HepG2 (cell line): Measurements from ENCODE around the gene MED1. TPM values are rescaled to one million over a fixed set of nuclear protein-coding genes. Genes with fewer than 3 reads are reported as not detected.

Experiments used
- AHR ChIP-seq: IDR thresholded peaks from 2 replicates; pipeline ENCODE4 v1.6.1; 2018; ENCODE audit warnings: missing genetic modification reagents, missing compliant biosample characterization
- ARHGAP35 ChIP-seq: sonication (generic); formaldehyde crosslinking; IDR thresholded peaks from 2 replicates; pipeline ENCODE4 v1.9.0; 2022; ENCODE audit warnings: mild to moderate bottlenecking, inconsistent platforms, moderate library complexity, missing genetic modification reagents, borderline replicate concordance
- MAFG ChIP-seq: sonication (generic); formaldehyde crosslinking; IDR thresholded peaks from 2 replicates; pipeline ENCODE4 v1.5.1; 2020; ENCODE audit warnings: mild to moderate bottlenecking, missing genetic modification reagents
- MBD4 ChIP-seq: IDR thresholded peaks from 2 replicates; pipeline ENCODE4 v1.6.1; 2012; ENCODE audit warnings: low read length, inconsistent platforms, borderline replicate concordance
- MEIS2 ChIP-seq: sonication (generic); formaldehyde crosslinking; IDR thresholded peaks from 2 replicates; pipeline ENCODE4 v1.9.0; 2021; ENCODE audit warnings: mild to moderate bottlenecking, missing genetic modification reagents
- MIER2 ChIP-seq: IDR thresholded peaks from 2 replicates; pipeline ENCODE4 v1.6.1; 2016; ENCODE audit warnings: missing biosample characterization, missing genetic modification reagents
- NR2F1 ChIP-seq, 2 experiments: fragments of 450-650 bp in 1 of 2; formaldehyde crosslinking in 1 of 2; IDR thresholded peaks; 2 replicates each; pipeline versions ENCODE4 v1.5.0 to v1.6.1; 2016 to 2020; ENCODE audit warnings: mild to moderate bottlenecking in 1 of 2, missing compliant biosample characterization in 1 of 2, missing genetic modification reagents in 1 of 2, moderate library complexity in 1 of 2
- POLR2AphosphoS2 ChIP-seq: IDR thresholded peaks from 2 replicates; pipeline ENCODE4 v1.6.1; 2011; ENCODE audit warnings: low read depth, low read length, improper control_type of control experiment
- POLR2G ChIP-seq: fragments of 200-400 bp; formaldehyde crosslinking; IDR thresholded peaks from 2 replicates; pipeline ENCODE4 v1.6.1; 2018; ENCODE audit warnings: mild to moderate bottlenecking, low read depth, low read length, moderate library complexity
- SRSF1 ChIP-seq: fragments of 200-400 bp; formaldehyde crosslinking; optimal IDR thresholded peaks from 2 replicates; pipeline ENCODE3; 2017; ENCODE audit warnings: mild to moderate bottlenecking, low read depth, low read length, moderate library complexity
- TAF15 ChIP-seq: fragments of 200-400 bp; formaldehyde crosslinking; IDR thresholded peaks from one replicate; pipeline ENCODE4 v1.6.1; 2018; ENCODE audit warnings: mild to moderate bottlenecking, low read depth, low read length; ENCODE audit not compliant: poor library complexity, severe bottlenecking
- ZKSCAN8 ChIP-seq: IDR thresholded peaks from 2 replicates; pipeline ENCODE4 v1.6.1; 2016; ENCODE audit warnings: borderline replicate concordance, missing genetic modification reagents, missing compliant biosample characterization
- ZMYM2 ChIP-seq: sonication (generic); formaldehyde crosslinking; IDR thresholded peaks from 2 replicates; pipeline ENCODE4 v1.8.0; 2022; ENCODE audit warnings: mild to moderate bottlenecking, missing genetic modification reagents
- ZNF230 ChIP-seq: sonication (generic); formaldehyde crosslinking; IDR thresholded peaks from 2 replicates; pipeline ENCODE4 v1.4.0; 2020; ENCODE audit warnings: mild to moderate bottlenecking, missing genetic modification reagents
- polyA plus RNA-seq, 8 experiments: library from polyadenylated mRNA; depleted of rRNA in 3 of 8; stranded (reverse) in 7 of 8; unstranded in 1 of 8; fragments of >200 nt; fragmentation: Illumina TruSeq in 4 of 8; extraction: Trizol in 4 of 8; gene quantifications; 2 replicates each; pipeline versions ENCODE4 v1.2.1 to v1.2.3, GENCODE V29; 2011 to 2016; ENCODE audit warnings: low read depth in 4 of 8, missing spikeins in 1 of 8, mixed read lengths in 1 of 8; ENCODE audit not compliant: insufficient read depth in 1 of 8
- total RNA-seq, 5 experiments: library from RNA; depleted of rRNA; stranded (reverse); fragments of >200 nt; fragmentation: Illumina TruSeq; extraction: Trizol; gene quantifications; 2 replicates each; pipeline ENCODE4 v1.2.3, GENCODE V29; 2016; ENCODE audit warnings: low read depth in 1 of 5
- TF ChIP-seq, protein P1 (sequence below): sonication (generic); formaldehyde crosslinking; IDR thresholded peaks from 2 replicates; pipeline ENCODE4 v1.8.1; 2023; ENCODE audit warnings: mild to moderate bottlenecking, missing genetic modification reagents, borderline replicate concordance
- TF ChIP-seq, protein P2 (sequence below): sonication (generic); formaldehyde crosslinking; IDR thresholded peaks from 2 replicates; pipeline ENCODE4 v1.4.0; 2020; ENCODE audit warnings: missing genetic modification reagents, borderline replicate concordance
- TF ChIP-seq, protein P3 (sequence below): sonication (generic); formaldehyde crosslinking; IDR thresholded peaks from 2 replicates; pipeline ENCODE4; 2020; ENCODE audit warnings: missing genetic modification reagents, mild to moderate bottlenecking, borderline replicate concordance
- TF ChIP-seq, protein P4 (sequence below): sonication (generic); formaldehyde crosslinking; IDR thresholded peaks from 2 replicates; pipeline ENCODE4 v1.8.0; 2022; ENCODE audit warnings: mild to moderate bottlenecking, missing genetic modification reagents, borderline replicate concordance
- TF ChIP-seq, protein P5 (sequence below): sonication (generic); formaldehyde crosslinking; IDR thresholded peaks from 2 replicates; pipeline ENCODE4 v1.4.0; 2020; ENCODE audit warnings: missing genetic modification reagents, borderline replicate concordance

Gene MED1
- total and polyA plus RNA-seq, 2 of the 13 experiments (the other 11 are each of a cell fraction or from before 2014, with no cell fraction given) = 37.5 to 40.1 TPM

DNA sequence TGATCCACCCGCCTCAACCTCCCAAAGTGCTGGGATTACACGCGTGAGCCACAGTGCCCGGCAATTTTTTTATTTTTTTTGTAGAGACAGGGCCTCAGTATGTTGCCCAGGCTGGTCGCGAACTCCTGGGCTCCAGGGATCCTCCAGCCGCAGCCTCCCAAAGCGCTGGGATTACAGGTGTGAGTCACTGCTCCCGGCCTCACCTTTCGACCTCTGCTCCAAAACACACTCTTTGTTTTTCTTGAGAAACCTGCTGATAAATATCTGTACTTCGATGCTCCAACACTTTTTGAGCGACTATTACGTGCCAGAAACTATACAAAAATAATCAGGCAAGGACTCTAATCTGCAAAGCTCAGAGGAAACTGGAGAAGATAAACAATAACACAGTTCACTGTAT, 1.0 kb downstream of the MED1 start (continued):
- peak; percentile 98 for TF ChIP-seq ZMYM2 (CRISPR knock-in tag)
- TF ChIP-seq MEIS2 (CRISPR knock-in tag) = no peak
- no peak for TF ChIP-seq MBD4
- TF ChIP-seq ZKSCAN8 = no peak
- TF ChIP-seq, protein P1, sequence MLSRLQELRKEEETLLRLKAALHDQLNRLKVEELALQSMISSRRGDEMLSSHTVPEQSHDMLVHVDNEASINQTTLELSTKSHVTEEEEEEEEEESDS (CRISPR knock-in tag) = no peak
- TF ChIP-seq, protein P2, sequence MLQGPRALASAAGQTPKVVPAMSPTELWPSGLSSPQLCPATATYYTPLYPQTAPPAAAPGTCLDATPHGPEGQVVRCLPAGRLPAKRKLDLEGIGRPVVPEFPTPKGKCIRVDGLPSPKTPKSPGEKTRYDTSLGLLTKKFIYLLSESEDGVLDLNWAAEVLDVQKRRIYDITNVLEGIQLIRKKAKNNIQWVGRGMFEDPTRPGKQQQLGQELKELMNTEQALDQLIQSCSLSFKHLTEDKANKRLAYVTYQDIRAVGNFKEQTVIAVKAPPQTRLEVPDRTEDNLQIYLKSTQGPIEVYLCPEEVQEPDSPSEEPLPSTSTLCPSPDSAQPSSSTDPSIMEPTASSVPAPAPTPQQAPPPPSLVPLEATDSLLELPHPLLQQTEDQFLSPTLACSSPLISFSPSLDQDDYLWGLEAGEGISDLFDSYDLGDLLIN (CRISPR knock-in tag) = no peak
- TF ChIP-seq, protein P3, sequence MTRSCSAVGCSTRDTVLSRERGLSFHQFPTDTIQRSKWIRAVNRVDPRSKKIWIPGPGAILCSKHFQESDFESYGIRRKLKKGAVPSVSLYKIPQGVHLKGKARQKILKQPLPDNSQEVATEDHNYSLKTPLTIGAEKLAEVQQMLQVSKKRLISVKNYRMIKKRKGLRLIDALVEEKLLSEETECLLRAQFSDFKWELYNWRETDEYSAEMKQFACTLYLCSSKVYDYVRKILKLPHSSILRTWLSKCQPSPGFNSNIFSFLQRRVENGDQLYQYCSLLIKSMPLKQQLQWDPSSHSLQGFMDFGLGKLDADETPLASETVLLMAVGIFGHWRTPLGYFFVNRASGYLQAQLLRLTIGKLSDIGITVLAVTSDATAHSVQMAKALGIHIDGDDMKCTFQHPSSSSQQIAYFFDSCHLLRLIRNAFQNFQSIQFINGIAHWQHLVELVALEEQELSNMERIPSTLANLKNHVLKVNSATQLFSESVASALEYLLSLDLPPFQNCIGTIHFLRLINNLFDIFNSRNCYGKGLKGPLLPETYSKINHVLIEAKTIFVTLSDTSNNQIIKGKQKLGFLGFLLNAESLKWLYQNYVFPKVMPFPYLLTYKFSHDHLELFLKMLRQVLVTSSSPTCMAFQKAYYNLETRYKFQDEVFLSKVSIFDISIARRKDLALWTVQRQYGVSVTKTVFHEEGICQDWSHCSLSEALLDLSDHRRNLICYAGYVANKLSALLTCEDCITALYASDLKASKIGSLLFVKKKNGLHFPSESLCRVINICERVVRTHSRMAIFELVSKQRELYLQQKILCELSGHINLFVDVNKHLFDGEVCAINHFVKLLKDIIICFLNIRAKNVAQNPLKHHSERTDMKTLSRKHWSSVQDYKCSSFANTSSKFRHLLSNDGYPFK (CRISPR knock-in tag) = no peak
- TF ChIP-seq SRSF1 = no peak
- no peak for TF ChIP-seq AHR
- TF ChIP-seq MIER2 (CRISPR knock-in tag) = no peak
- TF ChIP-seq MAFG = no peak
- no peak for TF ChIP-seq ZNF230 (CRISPR knock-in tag)
- TF ChIP-seq, protein P4, sequence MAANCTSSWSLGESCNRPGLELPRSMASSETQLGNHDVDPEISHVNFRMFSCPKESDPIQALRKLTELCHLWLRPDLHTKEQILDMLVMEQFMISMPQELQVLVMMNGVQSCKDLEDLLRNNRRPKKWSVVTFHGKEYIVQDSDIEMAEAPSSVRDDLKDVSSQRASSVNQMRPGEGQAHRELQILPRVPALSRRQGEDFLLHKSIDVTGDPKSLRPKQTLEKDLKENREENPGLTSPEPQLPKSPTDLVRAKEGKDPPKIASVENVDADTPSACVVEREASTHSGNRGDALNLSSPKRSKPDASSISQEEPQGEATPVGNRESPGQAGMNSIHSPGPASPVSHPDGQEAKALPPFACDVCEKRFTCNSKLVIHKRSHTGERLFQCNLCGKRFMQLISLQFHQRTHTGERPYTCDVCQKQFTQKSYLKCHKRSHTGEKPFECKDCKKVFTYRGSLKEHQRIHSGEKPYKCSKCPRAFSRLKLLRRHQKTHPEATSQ (CRISPR knock-in tag) = 0 out of 2 replicates have a peak, but pooled peaks have one; percentile 5
- no peak for TF ChIP-seq POLR2G
- no peak for TF ChIP-seq POLR2AphosphoS2
- TF ChIP-seq, protein P5, sequence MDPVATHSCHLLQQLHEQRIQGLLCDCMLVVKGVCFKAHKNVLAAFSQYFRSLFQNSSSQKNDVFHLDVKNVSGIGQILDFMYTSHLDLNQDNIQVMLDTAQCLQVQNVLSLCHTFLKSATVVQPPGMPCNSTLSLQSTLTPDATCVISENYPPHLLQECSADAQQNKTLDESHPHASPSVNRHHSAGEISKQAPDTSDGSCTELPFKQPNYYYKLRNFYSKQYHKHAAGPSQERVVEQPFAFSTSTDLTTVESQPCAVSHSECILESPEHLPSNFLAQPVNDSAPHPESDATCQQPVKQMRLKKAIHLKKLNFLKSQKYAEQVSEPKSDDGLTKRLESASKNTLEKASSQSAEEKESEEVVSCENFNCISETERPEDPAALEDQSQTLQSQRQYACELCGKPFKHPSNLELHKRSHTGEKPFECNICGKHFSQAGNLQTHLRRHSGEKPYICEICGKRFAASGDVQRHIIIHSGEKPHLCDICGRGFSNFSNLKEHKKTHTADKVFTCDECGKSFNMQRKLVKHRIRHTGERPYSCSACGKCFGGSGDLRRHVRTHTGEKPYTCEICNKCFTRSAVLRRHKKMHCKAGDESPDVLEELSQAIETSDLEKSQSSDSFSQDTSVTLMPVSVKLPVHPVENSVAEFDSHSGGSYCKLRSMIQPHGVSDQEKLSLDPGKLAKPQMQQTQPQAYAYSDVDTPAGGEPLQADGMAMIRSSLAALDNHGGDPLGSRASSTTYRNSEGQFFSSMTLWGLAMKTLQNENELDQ (CRISPR knock-in tag) = no peak
- TF ChIP-seq TAF15 = no peak
- TF ChIP-seq NR2F1 (CRISPR knock-in tag; IDR thresholded peaks at IDR 0.05) = peak; percentile 62 to 86
- TF ChIP-seq ARHGAP35 (CRISPR knock-in tag) = no peak
